Measurements from ENCODE around the gene EPHA6. TPM values are rescaled to one million over a fixed set of nuclear protein-coding genes. Genes with fewer than 3 reads are reported as not detected.

EPHA6 gene
- total RNA-seq, 6 donors from 2014 or later: 0.14 to 1.0 (median 0.57) TPM; not detected in 3

GRCh38 chr3:97066531-97066930, 252.1 kb downstream of the EPHA6 start:
- no peak for DNase-seq
- WGBS, 2 donors: 27 to 38% methylated on average over 1 of the region's 1 CpG

DNA sequence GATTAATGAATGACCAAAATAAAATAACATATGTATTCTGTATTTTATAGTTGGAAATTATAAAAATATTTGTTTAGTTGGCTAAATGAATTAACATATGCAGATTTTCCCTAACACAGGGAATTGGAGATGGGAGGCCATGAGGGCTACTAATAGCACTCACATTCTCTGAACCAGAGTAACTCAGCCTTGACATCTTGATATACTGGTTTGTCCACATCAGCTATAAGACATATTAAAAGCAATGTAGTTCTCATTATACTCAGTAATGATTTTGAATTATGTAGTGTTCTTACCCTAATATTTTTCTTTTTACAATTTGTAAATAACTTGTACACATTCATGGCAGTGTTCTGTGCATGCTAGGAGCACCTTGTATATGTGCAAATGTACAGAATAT, 255.9 kb downstream of the EPHA6 start:
- H3K27me3 ChIP-seq: no peaks in the 10 kb centered on the region
- no peaks in the 10 kb centered on the region for H3K36me3 ChIP-seq
- no peaks in the 10 kb centered on the region for H3K9me3 ChIP-seq
- no peak overlapping the region for H3K27ac ChIP-seq
- DNase-seq (no peak), ATAC-seq (ENCODE audit: low FRiP score in 2 of 2) (no peak)
- H3K4me1 ChIP-seq: no peaks in the 10 kb centered on the region
- no peak overlapping the region for H3K4me3 ChIP-seq
- no peak for TF ChIP-seq POLR2A (IDR thresholded peaks at IDR 0.05)
- TF ChIP-seq POLR2AphosphoS5 (IDR thresholded peaks at IDR 0.05): no peak
- no peak for TF ChIP-seq EP300 (IDR thresholded peaks at IDR 0.05)
- TF ChIP-seq, protein P1, sequence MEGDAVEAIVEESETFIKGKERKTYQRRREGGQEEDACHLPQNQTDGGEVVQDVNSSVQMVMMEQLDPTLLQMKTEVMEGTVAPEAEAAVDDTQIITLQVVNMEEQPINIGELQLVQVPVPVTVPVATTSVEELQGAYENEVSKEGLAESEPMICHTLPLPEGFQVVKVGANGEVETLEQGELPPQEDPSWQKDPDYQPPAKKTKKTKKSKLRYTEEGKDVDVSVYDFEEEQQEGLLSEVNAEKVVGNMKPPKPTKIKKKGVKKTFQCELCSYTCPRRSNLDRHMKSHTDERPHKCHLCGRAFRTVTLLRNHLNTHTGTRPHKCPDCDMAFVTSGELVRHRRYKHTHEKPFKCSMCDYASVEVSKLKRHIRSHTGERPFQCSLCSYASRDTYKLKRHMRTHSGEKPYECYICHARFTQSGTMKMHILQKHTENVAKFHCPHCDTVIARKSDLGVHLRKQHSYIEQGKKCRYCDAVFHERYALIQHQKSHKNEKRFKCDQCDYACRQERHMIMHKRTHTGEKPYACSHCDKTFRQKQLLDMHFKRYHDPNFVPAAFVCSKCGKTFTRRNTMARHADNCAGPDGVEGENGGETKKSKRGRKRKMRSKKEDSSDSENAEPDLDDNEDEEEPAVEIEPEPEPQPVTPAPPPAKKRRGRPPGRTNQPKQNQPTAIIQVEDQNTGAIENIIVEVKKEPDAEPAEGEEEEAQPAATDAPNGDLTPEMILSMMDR (IDR thresholded peaks at IDR 0.05): no peak

More at GRCh38 chr3:97066531-97066930, 252.1 kb downstream of the EPHA6 start:
- no peak overlapping the region for H3K4me3 ChIP-seq
- TF ChIP-seq, protein P1 (IDR thresholded peaks at IDR 0.05): no peak
- TF ChIP-seq EP300 (IDR thresholded peaks at IDR 0.05) (no peak), POLR2A (IDR thresholded peaks at IDR 0.05) (no peak), POLR2AphosphoS5 (IDR thresholded peaks at IDR 0.05) (no peak)
- H3K9me3 ChIP-seq: peaks cover 0 to 5% (median 0%) of the 10 kb centered on the region in 4 donors
- ATAC-seq (ENCODE audit: low FRiP score in 2 of 2): no peak
- H3K27ac ChIP-seq: no peak overlapping the region
- H3K4me1 ChIP-seq: no peaks in the 10 kb centered on the region
- no peaks in the 10 kb centered on the region for H3K27me3 ChIP-seq
- H3K36me3 ChIP-seq: no peaks in the 10 kb centered on the region

DNA sequence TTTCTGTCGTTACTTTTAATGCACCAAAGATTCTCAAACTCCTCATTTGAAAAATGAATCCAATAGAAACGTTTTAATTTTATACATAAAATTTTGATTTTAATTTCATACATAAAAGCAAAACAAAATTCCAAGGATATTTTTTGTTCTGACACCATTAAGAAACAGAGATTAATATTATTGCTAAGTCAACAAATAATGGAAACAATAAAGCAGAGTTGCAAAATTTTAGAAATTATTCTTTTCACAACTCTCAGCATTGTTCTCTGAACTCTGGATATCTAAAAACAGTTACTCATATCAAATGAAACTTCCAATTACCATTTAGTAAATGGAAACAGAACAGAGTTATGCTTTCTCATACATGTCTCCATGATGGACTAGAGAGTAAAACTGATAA, 260.2 kb downstream of the EPHA6 start:
- 59 to 66% methylated on average over 2 of the region's 2 CpGs for WGBS, 2 donors
- TF ChIP-seq POLR2AphosphoS5 (IDR thresholded peaks at IDR 0.05): no peak
- no peak for TF ChIP-seq EP300 (IDR thresholded peaks at IDR 0.05)
- TF ChIP-seq, protein P1 (IDR thresholded peaks at IDR 0.05): no peak
- no peak for TF ChIP-seq POLR2A (IDR thresholded peaks at IDR 0.05)
- no peak for DNase-seq

DNA sequence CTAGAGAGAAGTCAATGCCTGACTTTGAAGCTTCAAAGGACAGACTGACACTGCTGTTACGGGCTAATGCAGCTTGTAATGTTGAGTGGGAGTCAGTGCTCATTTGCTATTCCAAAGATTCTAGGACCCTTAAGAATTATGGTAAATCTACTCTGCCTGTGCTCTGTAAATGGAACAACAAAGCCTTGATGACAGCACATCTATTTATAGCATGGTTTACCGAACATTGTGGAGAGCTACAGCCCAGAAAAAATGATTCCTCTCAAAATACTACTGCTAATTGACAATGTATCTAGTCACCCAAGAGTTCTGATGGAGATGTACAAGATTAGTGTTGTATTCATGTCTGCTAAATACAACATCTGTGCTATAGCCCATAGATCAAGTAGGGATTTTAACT, 262.3 kb downstream of the EPHA6 start:
- TF ChIP-seq POLR2AphosphoS5 (IDR thresholded peaks at IDR 0.05): no peak
- no peak for TF ChIP-seq EP300 (IDR thresholded peaks at IDR 0.05)
- no peak for TF ChIP-seq POLR2A (IDR thresholded peaks at IDR 0.05)
- TF ChIP-seq, protein P1 (IDR thresholded peaks at IDR 0.05): no peak
- H3K27me3 ChIP-seq: no peaks in the 10 kb centered on the region
- 60% methylated on average over 2 of the region's 2 CpGs for WGBS, 2 donors
- DNase-seq: no peak
- no peaks in the 10 kb centered on the region for H3K4me1 ChIP-seq
- no peaks in the 10 kb centered on the region for H3K9me3 ChIP-seq
- H3K4me3 ChIP-seq: no peak overlapping the region
- H3K36me3 ChIP-seq: no peaks in the 10 kb centered on the region
- no peak for ATAC-seq (ENCODE audit: low FRiP score in 2 of 2)
- no peak overlapping the region for H3K27ac ChIP-seq

More for the DNA sequence above, 260.2 kb downstream of the EPHA6 start:
- ATAC-seq (ENCODE audit: low FRiP score in 2 of 2): no peak
- no peaks in the 10 kb centered on the region for H3K36me3 ChIP-seq
- no peak overlapping the region for H3K4me3 ChIP-seq
- no peaks in the 10 kb centered on the region for H3K9me3 ChIP-seq
- no peak overlapping the region for H3K27ac ChIP-seq
- no peaks in the 10 kb centered on the region for H3K4me1 ChIP-seq
- H3K27me3 ChIP-seq: no peaks in the 10 kb centered on the region

GRCh38 chr3:97089621-97090020, 275.2 kb downstream of the EPHA6 start:
- DNase-seq: no peak
- Histone ChIP-seq H3K27me3 (no peaks in the 10 kb centered on the region), H3K9me3 (no peaks in the 10 kb centered on the region), H3K36me3 (no peaks in the 10 kb centered on the region), H3K27ac (no peak overlapping the region), H3K4me1 (no peaks in the 10 kb centered on the region), H3K4me3 (no peak overlapping the region)
- WGBS, 2 donors: 63 to 68% methylated on average over 2 of the region's 2 CpGs
- no peak for ATAC-seq (ENCODE audit: low FRiP score in 2 of 2)
- no peak for TF ChIP-seq POLR2A (IDR thresholded peaks at IDR 0.05)
- TF ChIP-seq, protein P1 (IDR thresholded peaks at IDR 0.05): no peak
- no peak for TF ChIP-seq EP300 (IDR thresholded peaks at IDR 0.05)
- TF ChIP-seq POLR2AphosphoS5 (IDR thresholded peaks at IDR 0.05): no peak
